Mesothelial cell of epicardium (in vitro differentiated cells): ENCODE results near the gene PPP3R2. TPM values are rescaled to one million over a fixed set of nuclear protein-coding genes. Genes with fewer than 3 reads are reported as not detected.

ENCODE experiments used
- DNase-seq, 2 experiments: peaks; one replicate each; pipeline ENCODE4 v3.0.0; 2021; ENCODE audit warnings: low spot score in 2 of 2; ENCODE audit not compliant: unreplicated experiment in 2 of 2
- H3K27ac Mint-ChIP-seq: 2 replicates; pipeline ENCODE4 v1.8.0; 2021; ENCODE audit warnings: mixed read lengths
- H3K27me3 Mint-ChIP-seq: 2 replicates; pipeline ENCODE4 v1.8.0; 2021; ENCODE audit warnings: low read depth, mixed read lengths
- H3K36me3 Mint-ChIP-seq: 2 replicates; pipeline ENCODE4 v1.8.0; 2021; ENCODE audit warnings: mixed read lengths
- H3K4me1 Mint-ChIP-seq: 2 replicates; pipeline ENCODE4 v1.8.0; 2021; ENCODE audit warnings: mixed read lengths
- H3K4me3 Mint-ChIP-seq: 2 replicates; pipeline ENCODE4 v1.8.0; 2021; ENCODE audit warnings: mild to moderate bottlenecking, moderate library complexity, mixed read lengths
- H3K9me3 Mint-ChIP-seq: 2 replicates; pipeline ENCODE4 v1.8.0; 2021; ENCODE audit warnings: mixed read lengths
- total RNA-seq: library from RNA; stranded (reverse); gene quantifications from 3 replicates; pipeline ENCODE4 v1.2.1, GENCODE V29; 2021
- TF ChIP-seq, protein P1 (sequence below): fragments of 200-600 bp; sonication (generic); IDR thresholded peaks from one replicate; pipeline ENCODE4 v1.5.0; 2021; ENCODE audit warnings: antibody characterized with exemption; ENCODE audit not compliant: unreplicated experiment

PPP3R2 gene
- total RNA-seq, 1 donor from 2014 or later: 0.34 TPM

- Mint-ChIP-seq H3K4me1 (peaks cover 9% of the 10 kb centered on the region), H3K27ac (no peak overlapping the region), H3K27me3 (peaks cover 7% of the 10 kb centered on the region), H3K9me3 (no peaks in the 10 kb centered on the region), H3K36me3 (no peaks in the 10 kb centered on the region), H3K4me3 (no peak overlapping the region)
- DNase-seq: no peak
- TF ChIP-seq, protein P1, sequence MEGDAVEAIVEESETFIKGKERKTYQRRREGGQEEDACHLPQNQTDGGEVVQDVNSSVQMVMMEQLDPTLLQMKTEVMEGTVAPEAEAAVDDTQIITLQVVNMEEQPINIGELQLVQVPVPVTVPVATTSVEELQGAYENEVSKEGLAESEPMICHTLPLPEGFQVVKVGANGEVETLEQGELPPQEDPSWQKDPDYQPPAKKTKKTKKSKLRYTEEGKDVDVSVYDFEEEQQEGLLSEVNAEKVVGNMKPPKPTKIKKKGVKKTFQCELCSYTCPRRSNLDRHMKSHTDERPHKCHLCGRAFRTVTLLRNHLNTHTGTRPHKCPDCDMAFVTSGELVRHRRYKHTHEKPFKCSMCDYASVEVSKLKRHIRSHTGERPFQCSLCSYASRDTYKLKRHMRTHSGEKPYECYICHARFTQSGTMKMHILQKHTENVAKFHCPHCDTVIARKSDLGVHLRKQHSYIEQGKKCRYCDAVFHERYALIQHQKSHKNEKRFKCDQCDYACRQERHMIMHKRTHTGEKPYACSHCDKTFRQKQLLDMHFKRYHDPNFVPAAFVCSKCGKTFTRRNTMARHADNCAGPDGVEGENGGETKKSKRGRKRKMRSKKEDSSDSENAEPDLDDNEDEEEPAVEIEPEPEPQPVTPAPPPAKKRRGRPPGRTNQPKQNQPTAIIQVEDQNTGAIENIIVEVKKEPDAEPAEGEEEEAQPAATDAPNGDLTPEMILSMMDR: no peak
Measured at GRCh38 chr9:101626295-101626694, 31.5 kb upstream of the PPP3R2 start.

- H3K27ac Mint-ChIP-seq: no peak overlapping the region
- H3K4me3 Mint-ChIP-seq: no peak overlapping the region
- no peaks in the 10 kb centered on the region for H3K9me3 Mint-ChIP-seq
- H3K36me3 Mint-ChIP-seq: no peaks in the 10 kb centered on the region
- DNase-seq: no peak
- peaks cover 9% of the 10 kb centered on the region for H3K4me1 Mint-ChIP-seq
- H3K27me3 Mint-ChIP-seq: peaks cover 7% of the 10 kb centered on the region
- TF ChIP-seq, protein P1: no peak
Measured at GRCh38 chr9:101625876-101626275, 31.1 kb upstream of the PPP3R2 start.

DNA sequence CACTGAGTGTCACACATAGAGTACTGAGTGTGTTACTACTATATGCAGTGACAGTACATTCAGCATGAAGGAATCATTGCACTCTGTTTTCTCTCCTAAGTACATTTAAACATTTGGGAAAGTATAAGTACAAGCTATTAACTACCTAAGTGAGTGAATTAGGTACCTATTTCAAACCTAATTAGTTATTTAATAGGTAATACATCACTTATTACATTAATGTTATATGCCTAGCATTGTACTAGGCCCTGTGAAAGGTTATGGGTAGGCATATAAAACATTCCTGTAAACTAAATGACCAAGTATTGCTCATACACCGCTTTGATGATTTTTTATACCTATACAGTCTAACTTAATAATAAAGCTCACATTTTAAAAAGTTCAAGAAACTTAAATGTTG is 25.7 kb upstream of the PPP3R2 start:
- H3K9me3 Mint-ChIP-seq: no peaks in the 10 kb centered on the region
- TF ChIP-seq, protein P1: no peak
- H3K27ac Mint-ChIP-seq: no peak overlapping the region
- no peak overlapping the region for H3K4me3 Mint-ChIP-seq
- H3K36me3 Mint-ChIP-seq: no peaks in the 10 kb centered on the region
- DNase-seq: no peak
- H3K27me3 Mint-ChIP-seq: no peaks in the 10 kb centered on the region
- H3K4me1 Mint-ChIP-seq: no peaks in the 10 kb centered on the region

DNA sequence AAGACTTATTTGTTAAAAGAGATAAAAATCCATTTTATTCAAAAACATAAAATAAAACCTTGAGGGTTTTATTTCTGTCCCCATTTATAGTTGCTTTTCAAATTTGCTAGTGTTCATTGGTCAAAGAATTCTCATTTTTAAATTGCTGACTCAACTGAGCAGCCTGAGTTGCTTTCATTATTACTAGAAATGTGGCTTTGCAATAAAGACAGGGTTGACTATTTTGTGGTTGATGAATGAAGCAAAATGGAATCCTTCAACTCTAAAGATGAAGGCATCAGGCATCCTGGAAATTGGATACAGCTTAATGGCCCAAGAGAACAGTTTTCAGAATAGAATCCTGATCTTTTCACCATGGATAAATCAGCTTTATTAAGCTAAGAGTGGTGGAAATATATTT is 23.9 kb upstream of the PPP3R2 start:
- H3K9me3 Mint-ChIP-seq: no peaks in the 10 kb centered on the region
- no peaks in the 10 kb centered on the region for H3K4me1 Mint-ChIP-seq
- DNase-seq: no peak
- H3K36me3 Mint-ChIP-seq: no peaks in the 10 kb centered on the region
- no peak overlapping the region for H3K27ac Mint-ChIP-seq
- TF ChIP-seq, protein P1: no peak
- H3K27me3 Mint-ChIP-seq: no peaks in the 10 kb centered on the region
- no peak overlapping the region for H3K4me3 Mint-ChIP-seq

- Mint-ChIP-seq H3K9me3 (no peaks in the 10 kb centered on the region), H3K27me3 (peaks cover 9% of the 10 kb centered on the region), H3K4me3 (no peak overlapping the region), H3K27ac (no peak overlapping the region), H3K4me1 (peaks cover 7% of the 10 kb centered on the region), H3K36me3 (no peaks in the 10 kb centered on the region)
- DNase-seq: no peak
- TF ChIP-seq, protein P1: no peak
Measured at GRCh38 chr9:101605547-101605946, 10.8 kb upstream of the PPP3R2 start.

DNA sequence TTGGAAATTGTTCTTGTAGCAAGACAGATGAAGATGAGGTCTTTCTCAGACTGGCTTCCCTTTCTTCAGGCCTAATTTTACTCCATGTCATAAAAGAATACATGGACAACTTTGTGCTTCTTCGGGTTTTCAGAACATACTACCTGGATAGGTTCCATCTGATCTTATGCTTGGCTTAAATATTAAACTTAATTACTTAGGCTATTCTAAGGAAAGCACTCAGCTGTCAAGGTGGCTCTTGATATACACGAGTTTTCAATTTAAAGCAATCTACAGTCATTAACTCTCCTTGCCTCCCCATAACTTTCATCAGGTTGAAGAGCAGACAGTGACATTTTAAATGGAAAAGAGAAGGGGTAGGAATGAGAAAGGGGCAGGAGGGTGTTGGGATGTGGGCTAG is 9.5 kb upstream of the PPP3R2 start:
- DNase-seq: no peak
- Mint-ChIP-seq H3K36me3 (no peaks in the 10 kb centered on the region), H3K9me3 (no peaks in the 10 kb centered on the region), H3K4me3 (no peak overlapping the region), H3K27ac (no peak overlapping the region), H3K4me1 (peaks cover 7% of the 10 kb centered on the region), H3K27me3 (peaks cover 15% of the 10 kb centered on the region)
- TF ChIP-seq, protein P1: no peak
